HepG2 (cell line): ENCODE results near the gene CHAF1B.

Experiments
- CTCF ChIP-seq: sonication (generic); formaldehyde crosslinking; IDR thresholded peaks from 2 replicates; pipeline ENCODE4 v1.5.0; 2020; ENCODE audit warnings: mild to moderate bottlenecking, missing genetic modification reagents, moderate library complexity
- KDM6A ChIP-seq: IDR thresholded peaks from 2 replicates; pipeline ENCODE4 v1.6.1; 2016; ENCODE audit warnings: low read depth
- NR3C1 ChIP-seq: sonication (generic); formaldehyde crosslinking; IDR thresholded peaks from 2 replicates; pipeline ENCODE4 v1.4.0; 2020; ENCODE audit warnings: missing genetic modification reagents
- TCF7 ChIP-seq: sonication (generic); IDR thresholded peaks from 2 replicates; pipeline ENCODE4 v1.6.1; 2016; ENCODE audit warnings: antibody characterized with exemption, low read depth

GRCh38 chr21:36456729-36457414, 71.7 kb downstream of the CHAF1B start:
- TF ChIP-seq CTCF (CRISPR knock-in tag): no peak
- TF ChIP-seq TCF7: no peak
- no peak for TF ChIP-seq KDM6A (CRISPR knock-in tag)
- no peak for TF ChIP-seq NR3C1 (CRISPR knock-in tag)
